NCI-H1105 treated with DMSO at 0.1 percent for 48 hours (cell line): Measurements from ENCODE around the gene PCSK9.
"Not testable (repeated sequence)": the region's sequence is repeated elsewhere in the genome, so short reads cannot be mapped to it uniquely, and the experiment has no call there.

Source experiments
- DNase-seq: peaks from one replicate; lab custom pipeline; 2025; lab: John Stamatoyannopoulos, UW

PCSK9 gene

DNA sequence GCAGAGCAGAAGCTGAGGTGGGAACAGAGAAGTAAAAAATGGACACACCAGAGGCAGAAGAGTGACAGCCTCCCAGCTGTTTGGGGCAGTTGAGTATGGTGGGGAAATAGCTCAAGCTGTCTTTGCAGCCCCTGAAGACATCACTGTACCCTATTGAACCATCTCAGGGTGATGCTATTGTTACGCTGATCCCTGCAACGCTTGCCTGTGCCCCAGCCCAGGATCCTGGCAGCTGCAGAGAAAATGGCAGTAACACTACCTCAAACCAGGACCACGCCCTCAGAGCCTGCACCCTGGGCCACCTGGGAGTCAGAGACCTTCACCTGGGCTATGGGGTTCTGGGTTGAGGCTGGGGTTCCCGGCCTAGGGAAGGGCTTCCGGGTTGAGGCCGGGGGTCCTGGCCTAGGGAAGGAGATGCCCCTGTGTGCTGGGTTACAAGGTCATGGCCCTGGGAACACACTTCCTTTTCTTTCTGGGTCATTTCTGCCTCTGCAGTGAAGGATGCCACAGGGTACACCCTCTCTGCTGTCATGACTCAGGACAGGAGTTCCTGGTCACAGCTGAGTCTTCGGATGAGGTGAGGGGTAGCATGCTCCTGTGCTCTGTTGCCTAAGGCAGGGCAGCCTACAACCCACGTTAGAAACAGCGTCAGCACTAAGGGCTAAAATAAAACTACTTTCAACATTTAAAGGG, 29.0 kb upstream of the PCSK9 start:
- no peak for DNase-seq

DNA sequence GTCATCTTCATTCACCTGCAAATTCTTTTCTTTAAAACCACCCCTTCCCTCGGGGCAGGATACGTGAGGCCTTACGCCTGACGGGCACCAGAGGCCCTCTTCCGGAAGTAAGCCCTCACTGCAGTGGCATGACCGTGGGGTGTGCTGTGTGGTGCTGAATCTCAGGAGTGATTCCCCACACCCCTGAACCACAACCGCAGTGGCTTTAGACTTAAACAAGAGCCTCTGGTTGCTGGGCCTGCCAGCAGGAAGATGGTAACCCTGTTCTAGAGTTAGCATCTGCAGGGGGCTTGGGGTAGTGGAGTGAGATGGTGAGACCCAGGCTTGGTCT, 28.5 kb upstream of the PCSK9 start:
- no peak for DNase-seq

DNA sequence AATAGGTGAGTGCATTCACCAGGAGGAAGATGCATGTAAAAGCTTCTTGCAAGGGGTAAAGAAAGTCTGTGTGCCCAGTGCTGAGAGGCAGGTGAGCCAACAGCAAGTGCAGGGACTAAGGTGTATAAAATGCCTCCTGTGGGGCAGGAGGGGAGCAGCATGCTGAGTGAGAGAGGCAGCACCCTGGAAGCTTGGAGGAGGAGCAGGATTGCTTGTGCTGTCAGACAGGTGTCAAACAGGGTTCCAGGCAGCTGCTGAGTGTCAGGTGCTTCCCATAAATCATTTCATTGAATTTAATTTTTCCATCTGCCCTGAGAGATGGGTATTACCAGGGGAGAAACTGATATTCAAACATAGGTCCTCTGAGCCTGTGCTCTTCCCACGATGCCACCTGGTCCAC, 26.7 kb upstream of the PCSK9 start:
- peak; percentile 42 for DNase-seq

DNA sequence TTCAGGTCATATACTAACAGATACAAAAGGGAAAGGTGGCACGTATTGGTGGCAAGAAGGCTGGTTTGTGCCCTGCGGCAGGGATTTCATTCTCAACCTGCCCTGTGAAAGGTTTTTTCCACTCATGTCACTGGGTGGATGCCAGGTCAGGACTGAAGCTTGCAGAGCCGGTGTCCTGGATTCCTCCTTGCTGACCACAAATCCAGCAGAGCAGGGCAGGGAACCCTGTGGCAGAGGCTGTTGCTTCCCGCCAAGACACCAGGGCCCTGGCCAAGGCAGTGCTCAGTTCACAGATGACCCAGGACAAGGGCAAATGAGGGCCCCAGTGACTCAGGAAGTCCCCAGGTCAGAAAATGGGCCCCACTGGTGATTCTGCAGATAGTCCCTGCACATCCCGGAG, 24.2 kb upstream of the PCSK9 start:
- DNase-seq = no peak

DNA sequence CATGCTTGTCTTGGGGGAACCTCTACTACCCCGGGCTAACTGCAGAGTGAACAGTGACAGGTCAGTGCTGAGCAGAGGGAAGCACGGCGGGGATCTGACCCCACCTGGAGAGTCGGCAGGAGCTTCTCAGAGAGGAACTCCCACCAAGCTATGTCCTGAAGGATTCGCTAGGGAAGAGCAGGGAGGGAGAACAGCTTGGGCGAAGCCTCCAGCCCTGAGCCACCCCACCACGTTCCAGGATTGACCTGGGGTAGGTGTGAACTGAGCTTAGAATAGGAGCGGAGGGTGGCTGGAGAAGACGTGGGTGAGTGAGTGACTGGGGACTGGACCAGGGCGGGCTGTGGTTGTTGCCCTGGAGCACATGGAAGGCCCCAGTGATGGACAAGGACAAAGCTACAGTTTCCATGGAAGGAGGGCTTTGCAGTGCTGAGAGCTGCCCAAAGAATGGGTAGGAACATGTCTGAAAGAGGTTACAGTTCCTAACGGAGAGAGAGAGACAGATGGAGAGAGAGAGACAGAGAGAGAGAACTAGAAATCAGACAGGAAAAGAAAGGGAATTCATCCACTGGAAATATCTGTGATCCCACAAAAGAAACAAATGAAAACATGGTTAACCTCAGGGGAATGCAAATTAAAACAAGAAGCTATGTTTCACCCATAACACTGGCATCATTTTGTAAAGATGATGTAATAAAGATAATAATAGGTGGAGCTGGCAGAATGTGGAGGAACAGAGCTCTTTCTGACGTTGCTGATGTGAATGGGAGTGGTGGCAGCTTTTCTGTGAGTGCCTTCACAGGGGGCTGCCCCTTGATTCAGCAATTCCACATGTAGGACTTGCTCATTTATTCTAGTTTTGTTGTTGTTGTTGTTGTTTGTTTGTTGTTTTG, 23.4 kb upstream of the PCSK9 start:
- no peak for DNase-seq

DNA sequence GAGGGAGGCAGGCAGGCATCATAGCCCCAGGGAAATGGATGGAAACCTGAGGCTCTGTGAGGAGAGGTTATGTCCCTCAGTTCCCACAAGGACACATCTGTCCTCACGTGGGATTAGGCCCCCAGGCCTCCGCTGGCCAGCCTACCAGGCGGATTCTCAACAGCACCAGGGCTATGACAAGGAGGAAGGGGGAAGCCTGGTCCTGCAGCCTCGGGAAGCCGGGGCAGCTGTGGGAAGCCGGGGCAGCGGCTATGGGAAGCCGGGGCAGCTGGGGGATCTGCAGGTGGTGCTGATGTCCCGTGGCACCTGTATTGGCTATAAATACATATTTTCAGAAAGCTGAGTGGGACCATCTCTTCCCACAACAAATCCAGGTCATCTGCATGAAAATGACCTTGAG, 21.0 kb upstream of the PCSK9 start:
- DNase-seq = no peak

DNA sequence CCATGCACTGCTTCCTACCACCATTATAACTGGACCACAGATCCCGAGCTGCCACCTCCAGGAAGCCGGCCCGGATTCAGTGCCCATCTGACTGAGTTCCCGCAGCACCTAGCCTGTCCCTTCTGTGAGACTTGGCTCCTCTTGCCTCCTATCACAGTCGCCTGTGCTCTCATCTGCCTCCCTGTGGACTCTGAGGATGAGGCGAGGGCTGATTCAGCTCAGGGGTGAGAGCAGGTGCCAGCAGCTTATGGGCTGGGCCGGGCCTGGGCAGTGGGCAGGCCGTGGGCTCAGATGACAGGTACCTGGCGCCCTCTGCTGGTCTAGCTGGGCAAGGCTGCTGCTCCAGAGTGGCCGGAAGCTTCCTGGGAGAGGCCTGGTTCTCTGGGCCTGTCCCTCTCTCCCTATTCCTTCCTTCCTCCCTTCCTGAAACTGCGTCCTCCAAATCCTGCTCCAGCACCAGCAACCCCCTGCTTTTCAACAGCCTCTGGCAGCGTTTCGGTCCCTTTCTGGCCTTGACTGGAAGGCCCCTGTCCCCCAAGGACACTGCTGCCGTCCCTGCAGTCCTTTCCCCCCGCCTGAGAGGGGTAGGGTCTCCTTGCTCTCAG, 17.3 kb upstream of the PCSK9 start:
- DNase-seq = peak; percentile 63

DNA sequence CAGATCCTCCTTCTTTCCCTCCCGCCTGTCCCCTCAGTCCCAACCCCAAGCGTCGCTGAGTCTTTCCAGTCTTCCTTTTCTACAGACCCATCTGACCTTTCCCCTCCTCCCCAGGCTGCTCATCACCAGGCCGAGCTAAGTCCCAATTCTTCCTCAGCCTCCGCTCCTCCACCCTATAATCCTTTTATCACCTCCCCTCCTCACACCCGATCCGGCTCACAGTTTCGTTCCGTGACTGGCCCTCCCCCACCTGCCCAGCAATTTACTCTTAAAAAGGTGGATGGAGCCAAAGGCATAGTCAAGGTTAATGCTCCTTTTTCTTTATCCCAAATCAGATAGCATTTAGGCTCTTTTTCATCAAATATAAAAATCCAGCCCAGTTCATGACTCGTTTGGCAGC, 15.2 kb upstream of the PCSK9 start:
- not testable (repeated sequence) for DNase-seq

DNA sequence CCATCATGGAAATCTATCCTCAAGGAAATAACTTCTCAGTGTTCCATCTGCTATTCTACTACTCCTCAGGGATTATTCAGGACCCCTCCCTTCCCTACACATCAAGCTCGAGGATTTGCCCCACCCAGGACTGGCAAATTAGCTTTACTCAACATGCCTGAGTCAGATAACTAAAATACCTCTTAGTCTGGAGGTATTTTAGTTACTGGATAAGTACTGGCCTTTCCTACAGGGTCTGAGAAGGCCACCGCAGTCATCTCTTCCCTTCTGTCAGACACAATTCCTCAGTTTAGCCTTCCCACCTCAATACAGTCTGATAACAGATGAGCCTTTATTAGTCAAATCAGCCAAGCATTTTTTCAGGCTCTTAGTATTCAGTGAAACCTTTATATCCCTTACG, 12.7 kb upstream of the PCSK9 start:
- DNase-seq = not testable (repeated sequence)

DNA sequence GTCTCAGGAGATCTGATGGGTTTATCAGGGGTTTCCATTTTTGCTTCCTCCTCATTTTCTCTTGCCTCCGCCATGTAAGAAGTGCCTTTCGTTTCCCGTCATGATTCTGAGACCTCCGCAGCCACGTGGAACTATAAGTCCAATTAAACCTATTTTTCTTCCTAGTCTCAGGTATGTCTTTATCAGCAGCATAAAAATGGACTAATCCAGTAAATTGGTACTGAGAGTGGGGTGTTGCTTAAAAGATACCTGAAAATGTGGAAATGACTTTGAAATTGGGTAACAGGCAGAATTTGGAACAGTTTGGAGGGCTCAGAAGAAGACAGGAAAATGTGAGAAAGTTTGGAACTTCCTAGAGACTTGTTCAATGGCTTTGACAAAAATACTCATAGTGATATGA, 8.2 kb upstream of the PCSK9 start:
- DNase-seq = not testable (repeated sequence)

DNA sequence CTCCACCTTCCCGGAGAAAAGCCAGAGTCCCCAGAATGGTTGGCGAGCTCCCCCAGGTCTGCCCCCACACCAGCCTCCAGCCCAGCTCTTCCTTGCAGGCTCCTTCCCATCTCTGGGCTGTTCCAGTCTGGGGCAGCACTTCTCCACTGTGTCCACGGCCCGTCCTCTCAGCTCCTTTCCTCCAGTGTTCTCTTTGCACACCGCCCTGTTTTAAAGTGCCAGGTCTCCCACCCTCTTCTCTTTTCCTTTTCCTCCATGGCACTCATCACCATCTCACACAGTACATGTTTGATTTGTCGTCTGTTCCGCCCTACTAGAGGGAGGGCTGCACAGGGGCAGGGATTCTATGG, 6.1 kb upstream of the PCSK9 start:
- no peak for DNase-seq

DNA sequence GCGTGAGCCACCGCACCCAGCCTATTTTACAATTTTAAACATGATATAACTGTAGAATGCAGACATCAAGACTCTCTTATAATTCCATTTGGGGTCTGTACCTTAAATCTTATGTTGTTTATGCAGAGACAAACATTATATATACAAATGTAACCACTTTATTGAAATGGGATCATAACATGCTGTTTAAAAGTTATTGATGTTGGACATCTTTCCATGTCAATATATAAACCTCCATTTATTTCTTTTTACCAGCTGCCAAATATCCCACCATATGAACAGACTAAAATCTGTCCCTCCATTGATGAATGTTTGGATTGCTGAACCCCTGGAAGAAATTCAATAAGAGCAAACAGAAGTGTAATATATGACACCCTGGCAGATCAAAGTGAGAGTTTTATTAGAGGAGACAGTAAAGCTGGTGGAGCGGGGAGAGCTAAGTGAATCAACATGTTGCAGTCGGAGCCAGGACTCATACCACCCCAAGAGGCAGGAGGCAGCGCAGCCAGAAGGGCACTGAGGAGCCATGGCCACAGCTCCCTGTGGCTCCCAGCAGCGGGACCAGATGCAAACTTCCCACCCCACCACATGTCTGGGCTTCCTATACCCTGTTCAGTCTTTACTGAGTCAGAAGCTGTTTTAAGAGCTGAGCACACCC, 4.7 kb upstream of the PCSK9 start:
- DNase-seq = no peak

DNA sequence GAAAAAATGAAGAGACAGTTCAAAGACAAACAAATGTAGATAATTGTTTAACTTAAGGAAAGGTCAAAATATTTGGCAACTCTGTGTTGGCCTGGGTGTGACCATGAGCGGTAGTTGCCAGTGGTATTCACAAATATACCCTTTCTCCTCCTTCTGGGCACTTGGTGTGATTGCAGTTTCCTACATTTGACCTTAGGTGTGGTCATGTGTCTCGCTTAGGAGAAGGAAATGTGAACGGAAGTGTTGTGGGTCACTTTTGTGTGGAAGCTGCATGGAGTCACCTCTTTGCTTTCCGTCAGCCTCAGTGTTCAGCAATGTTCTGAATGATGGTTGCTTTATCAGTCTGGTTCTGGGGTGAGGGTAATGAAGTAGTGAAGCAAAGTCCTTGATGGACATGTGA, 3.4 kb upstream of the PCSK9 start:
- no peak for DNase-seq

DNA sequence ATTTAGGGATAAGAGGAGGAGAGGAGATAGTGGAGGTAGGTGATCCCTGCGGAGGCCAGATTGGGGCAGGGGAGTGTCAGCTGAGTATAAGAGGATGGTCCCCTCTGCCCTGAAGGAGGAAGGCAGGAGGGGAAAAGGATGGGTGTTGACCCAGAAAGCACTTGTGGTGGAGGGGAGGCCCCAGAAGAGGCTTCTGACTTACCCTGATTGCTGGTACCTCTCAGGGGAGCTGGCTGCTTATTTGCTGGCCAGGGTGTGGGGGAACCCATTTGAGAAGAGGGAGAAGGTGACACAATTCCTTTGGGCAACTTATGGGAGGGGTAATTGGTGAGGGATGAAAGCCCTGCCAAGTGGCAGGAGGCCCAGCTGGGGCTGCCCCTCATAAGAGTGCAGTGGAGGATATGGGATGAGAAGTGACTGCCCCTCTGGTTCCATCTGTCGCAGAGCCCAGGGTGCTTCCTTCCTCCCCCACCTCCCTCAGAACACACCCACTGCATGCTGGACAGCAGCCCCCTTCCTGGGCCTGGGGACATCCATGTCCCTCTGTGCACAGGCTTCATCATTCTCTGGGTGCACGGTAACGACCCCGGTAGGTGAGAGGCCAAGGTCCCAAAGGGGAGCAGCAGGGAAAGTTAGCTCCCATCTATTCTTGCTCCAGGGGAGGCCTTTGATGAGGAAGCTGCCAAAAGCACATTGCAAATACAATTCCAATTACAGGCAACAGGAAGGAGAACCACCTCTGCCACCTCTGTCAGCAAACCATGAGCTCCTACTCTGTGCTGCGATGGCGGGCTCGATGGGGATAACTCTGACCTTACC, 1.4 kb upstream of the PCSK9 start:
- DNase-seq = no peak

DNA sequence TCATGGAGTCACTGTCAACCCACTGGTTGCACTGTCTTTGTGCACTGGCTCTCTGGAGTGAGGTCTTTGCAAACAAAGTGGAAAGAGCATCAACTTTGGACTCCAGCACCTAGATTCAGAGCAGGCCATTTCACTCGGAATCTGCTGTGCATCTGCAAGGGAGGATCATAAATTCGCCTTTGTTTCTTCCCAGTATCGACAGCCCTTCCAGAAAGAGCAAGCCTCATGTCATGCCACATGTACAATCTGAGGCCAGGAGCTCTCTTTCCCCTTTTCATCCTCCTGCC, 853 bp upstream of the PCSK9 start:
- no peak for DNase-seq

DNA sequence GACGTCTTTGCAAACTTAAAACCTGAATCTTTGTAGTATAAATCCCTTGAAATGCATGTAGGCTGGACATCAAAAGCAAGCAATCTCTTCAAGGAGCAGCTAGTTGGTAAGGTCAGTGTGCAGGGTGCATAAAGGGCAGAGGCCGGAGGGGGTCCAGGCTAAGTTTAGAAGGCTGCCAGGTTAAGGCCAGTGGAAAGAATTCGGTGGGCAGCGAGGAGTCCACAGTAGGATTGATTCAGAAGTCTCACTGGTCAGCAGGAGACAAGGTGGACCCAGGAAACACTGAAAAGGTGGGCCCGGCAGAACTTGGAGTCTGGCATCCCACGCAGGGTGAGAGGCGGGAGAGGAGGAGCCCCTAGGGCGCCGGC, 390 bp upstream of the PCSK9 start:
- DNase-seq = no peak

DNA sequence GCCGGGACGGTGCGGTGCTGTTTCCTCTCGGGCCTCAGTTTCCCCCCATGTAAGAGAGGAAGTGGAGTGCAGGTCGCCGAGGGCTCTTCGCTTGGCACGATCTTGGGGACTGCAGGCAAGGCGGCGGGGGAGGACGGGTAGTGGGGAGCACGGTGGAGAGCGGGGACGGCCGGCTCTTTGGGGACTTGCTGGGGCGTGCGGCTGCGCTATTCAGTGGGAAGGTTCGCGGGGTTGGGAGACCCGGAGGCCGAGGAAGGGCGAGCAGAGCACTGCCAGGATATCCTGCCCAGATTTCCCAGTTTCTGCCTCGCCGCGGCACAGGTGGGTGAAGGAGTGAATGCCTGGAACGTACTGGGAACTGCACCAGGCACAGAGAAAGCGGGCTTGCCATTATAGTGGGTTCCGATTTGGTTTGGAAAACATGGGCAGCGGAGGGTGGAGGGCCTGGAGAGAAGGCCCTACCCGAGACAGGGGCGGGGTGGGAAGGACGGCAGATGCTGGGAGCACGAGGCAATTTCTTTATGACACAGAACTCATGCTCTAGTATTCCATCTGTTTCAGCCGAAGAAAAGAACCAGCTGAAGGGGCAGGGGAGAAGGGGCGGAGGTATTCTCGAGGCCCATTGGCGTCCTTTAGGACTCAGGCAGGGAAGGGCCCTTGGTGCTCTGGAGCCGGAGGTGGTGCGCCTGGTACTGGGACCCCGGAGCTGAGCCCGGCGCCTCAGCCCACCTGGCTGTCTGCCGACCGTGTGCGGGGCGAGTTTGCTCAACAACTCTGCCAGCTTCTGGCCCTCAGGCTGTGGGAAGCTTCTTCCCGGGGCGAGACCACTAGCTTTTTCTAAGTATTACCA, 960 bp downstream of the PCSK9 start:
- DNase-seq = peak; percentile 30

DNA sequence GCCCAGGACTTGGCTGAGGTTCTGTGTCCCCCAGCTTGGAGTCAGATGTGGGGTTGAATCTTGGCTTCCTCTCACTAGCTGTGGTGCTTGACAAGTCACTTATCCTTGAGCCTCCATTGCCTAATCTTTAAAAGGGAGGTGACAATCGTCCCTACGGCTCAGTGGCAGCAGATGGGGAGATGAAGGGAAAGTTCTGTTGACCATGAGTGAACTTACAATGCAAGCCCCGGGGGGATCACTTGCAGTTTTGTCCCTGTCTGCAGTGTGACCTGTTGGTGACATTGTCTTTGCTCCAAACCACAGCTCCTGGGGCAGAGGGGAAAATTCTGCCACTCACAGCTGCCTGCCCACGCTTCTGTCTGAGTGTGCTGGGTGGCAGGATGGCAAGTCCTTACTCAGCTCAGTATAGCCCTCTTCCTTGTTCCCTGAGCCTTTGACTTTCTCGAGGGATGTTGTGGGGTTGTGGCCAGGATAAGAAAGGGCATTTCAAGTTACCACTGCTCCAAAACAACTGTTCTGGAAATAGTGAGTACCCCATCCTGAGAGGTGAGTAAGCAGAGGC, 1.7 kb downstream of the PCSK9 start:
- DNase-seq = no peak

DNA sequence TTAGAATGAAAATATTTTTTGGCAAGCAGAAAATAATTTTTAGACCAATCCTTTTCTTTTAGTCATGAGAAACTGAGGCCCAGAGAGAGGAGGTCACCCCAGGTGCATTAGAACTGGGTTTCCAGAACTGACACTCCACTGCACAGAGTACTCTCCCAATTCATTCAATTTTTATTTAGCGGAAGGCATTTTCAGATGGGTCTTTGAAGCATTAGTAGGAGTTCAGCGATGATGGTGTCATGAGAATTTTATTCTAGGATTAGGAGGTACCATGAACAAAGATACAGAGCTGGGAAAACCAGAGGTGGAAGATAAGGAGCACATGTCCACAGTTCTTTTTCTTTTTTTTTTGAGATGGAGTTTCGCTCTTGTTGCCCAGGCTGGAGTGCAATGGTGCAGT, 2.3 kb downstream of the PCSK9 start:
- no peak for DNase-seq

DNA sequence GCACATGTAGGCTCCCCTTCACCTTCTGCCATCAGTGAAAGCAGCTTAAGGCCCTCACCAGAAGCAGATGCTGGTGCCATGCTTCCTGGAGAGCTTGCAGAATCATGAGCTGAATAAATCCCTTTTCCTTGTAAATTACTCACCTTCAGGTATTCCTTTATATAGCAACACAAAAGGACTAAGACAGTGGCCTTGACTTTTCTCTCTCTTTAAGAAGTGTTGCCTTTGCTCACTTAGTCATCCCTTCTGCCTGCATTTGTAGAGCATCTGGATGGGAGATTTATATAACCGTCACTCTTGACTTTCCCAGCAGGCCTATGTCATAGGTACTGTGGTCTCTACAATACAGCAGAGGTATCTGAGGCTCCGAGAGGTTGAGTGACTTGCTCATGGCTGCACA, 3.7 kb downstream of the PCSK9 start:
- DNase-seq = no peak

DNA sequence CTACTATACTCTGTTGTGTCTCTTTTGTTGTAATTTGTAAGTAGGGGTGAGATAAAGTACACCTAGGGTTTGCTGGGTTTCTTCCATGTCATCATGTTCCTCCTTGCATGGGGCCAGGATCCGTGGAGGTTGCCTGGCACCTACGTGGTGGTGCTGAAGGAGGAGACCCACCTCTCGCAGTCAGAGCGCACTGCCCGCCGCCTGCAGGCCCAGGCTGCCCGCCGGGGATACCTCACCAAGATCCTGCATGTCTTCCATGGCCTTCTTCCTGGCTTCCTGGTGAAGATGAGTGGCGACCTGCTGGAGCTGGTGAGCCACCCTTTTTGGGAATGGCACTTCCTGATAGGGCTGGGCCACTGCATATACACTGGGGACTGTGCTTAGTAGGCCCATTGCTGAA, 4.4 kb downstream of the PCSK9 start:
- DNase-seq = no peak
